HG03575 (cell line): Measurements from ENCODE around the gene CAPN5.
"Not testable (repeated sequence)": the region's sequence is repeated elsewhere in the genome, so short reads cannot be mapped to it uniquely, and the experiment has no call there.

Source experiments
- ATAC-seq: cut with Tn5 transposase; IDR thresholded peaks from one replicate; pipeline ENCODE4 v1.9.1; 2021; ENCODE audit not compliant: unreplicated experiment, insufficient number of reproducible peaks, low FRiP score; ENCODE audit errors: extremely low read depth

CAPN5 gene

DNA sequence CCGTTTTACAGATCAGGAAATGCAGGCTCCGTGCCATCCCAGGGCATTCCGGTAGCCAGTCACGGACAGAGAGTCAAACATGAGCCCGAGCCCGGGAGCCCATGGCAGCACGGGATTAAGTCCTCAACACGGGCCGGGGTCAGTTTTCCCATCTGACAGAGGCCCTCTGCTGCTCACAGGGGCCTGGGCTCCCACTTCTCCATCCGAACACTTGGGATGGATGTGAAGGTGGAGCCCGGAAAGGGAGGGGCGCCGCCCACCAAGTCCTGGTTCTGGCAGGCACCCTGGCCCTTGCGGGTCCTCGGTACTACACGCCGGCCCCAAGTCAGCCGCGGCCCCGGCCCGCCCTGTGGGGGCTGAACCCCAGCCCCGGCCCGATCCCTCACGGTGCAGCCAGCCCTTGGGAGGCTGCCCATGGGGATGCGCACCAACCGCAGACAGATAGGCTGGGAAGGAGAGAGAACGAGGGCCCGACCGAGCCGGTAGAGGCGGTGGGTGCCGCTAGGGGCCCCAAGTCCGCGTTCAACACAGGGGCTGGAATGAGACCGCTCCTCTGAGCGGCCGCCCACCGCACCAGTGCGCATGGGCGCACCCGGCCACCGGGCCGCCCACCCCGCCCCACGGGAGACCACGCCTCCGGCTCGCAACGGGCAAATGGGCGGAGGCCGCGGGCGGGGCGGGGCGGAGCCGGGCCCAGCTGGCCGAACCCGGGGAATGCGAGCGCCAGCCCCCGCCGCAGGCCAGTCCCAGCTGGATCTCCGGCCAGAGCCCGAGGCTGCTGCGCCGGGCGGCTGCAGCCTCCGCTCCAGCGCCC is at the start of gene CAPN5:
TSS of gene CAPN5 (plus strand) at position 743 of the 814 bp plus-strand sequence. CDS start 17,916 bp downstream, outside the sequence.
- no peak for ATAC-seq

DNA sequence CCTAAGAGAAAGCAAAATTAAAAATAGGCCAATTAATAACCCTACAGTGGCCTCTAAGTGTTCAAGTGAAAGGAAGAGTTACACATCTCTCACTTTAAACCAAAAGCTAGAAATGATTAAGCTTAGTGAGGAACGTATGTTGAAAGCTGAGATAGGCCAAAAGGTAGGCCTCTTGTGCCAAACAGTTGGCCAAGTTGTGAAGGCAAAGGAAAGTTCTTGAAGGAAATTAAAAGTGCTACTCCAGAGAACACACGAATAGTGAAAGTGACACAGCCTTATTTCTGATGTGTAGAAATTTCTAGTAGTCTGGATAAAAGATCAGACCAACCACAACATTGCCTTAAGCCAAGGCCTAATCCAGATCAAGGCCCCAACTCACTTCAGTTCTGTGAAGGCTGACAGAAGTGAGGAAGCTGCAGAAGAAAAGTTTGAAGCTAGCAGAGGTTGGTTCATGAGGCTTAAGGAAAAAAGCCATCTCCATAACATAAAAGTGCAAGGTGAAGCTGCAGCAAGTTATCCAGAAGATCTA is 48.3 kb upstream of the CAPN5 start:
- not testable (repeated sequence) for ATAC-seq

DNA sequence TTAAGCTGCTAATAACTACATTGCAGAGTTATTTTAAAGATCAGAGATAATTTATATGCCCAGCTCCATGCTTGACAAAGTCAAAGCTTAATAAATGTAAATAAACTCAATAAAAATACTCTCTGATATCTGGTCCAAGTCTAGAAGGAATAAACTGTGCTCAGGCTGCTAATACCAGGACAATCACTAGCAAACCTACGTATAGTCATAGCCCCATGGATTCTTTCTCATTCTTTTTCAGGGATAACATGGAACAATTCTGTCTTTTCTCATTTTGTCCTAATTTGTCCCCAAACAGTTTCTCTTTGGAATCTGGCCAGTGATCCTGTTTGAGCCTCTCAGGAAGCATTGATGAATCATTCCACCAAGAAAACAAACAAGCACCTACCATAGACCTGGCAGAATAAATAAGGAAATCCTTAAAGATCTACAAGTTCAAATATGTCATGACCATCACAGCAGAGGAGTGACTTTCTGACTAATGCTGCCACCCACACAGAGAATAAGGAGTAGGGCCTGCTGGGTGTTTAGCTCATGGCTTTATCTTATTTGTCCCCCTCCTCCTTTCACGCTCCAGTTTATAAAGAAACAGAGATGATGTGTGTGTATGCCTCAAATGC is 46.7 kb upstream of the CAPN5 start:
- no peak for ATAC-seq

DNA sequence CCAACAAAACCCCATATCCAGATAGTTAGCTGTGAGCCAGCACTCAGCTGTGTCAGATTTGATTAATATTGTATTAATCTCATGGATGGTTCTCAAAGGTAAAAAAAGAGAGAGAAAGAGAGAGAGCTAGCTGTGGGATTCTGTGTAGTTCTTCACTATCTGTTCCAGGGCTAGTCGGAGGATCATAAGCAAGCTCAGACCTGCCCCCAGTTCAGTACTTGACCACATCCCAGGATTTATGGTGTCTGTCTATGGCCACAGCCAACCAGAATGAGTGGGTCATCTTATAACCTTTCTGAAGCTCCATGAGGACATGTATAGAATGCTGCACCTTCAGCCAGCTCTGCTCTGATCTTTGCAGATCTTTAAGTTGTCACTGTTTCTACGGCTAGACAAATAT is 46.0 kb upstream of the CAPN5 start:
- ATAC-seq = no peak

DNA sequence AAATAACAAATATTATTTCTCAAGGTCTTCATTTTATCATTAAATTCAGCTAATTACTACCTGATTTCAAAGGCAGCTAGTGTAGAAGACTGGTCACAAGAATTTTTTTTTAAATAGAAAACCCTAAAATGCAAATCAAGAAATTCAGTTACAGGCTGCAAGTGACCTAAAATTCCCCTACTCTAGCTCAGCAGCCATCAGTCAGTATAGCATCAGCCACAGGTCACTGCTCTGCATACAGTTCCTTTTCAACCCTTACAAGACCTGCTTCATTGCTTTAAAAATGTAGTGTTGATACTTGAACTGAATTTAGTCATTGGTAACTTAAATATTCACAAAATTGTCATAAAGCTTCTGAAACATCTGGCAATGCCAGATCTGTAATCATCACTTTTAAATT is 42.0 kb upstream of the CAPN5 start:
- ATAC-seq = no peak

DNA sequence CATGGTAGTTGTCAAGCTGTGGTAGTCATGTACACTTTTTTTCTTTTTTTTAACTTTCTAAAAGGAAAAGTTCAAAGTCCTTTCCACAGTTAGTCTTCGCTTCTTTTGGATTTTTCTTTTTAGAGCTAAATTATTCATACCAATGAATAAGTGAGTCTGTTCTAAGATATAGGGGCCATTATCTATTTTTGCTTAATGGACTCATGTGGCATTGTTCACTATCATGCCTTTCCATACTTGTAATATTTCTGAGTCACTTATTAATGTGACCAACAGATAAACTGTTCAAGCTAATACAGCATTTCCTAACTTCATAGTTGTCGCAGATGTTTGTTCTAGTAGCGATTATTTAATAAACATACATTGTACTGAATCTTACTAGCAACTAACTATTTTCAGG is 40.5 kb upstream of the CAPN5 start:
- no peak for ATAC-seq

DNA sequence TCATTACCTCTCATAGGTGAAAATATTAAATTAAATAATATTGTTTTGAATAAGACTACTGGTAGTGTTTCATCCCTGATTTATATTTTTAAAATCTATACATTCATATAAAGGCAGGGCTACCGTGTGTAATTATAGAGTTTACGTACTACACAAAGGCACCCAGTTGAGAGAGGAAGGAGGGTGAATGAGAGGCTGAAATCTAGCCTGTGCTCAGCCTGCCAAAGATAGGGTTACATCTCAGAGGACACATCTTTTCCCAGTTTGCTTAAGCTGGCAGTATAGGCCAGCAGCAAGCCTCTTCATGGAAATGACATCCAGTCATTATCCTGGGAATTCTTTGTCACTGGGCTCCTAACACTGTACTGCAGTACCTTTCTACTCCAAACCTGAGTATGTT is 40.0 kb upstream of the CAPN5 start:
- no peak for ATAC-seq

DNA sequence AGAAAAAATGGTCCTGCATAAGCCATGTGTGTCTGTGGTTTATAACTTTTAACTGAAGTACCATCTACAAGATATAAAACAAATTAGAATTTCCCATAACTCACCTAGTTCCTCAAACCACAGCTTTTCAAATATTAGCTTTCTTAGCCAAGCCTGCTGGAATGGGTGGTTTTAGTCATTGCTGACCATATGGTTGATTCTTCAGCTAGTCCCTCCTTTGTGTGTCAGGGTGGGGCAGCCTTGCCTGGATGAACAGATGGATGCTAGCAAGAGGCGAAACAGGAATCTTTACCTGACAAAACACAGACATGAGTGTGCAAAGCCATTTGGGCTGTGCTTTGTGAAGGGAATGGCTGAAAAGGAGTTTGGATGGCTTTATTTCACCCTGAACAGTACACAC is 39.5 kb upstream of the CAPN5 start:
- ATAC-seq = no peak

DNA sequence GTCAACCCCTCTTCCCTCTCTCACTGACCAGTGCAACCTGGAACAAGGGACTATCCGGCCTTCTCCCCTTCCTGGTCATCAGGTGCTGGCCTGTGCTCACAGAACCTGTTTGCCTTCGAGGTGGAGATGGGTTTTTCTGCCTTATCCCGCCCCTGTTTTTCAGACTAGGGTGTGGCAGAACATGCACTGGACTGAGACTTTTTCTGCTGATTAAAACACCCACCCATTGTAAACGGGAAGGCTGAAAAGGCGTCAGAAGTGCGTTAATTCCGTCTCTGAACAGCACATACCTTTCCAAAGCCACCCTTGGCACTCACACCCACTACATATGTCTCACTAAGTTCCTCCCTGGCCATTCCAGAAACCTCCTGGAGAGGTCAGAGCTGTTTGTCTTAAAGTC is 36.9 kb upstream of the CAPN5 start:
- ATAC-seq = no peak

DNA sequence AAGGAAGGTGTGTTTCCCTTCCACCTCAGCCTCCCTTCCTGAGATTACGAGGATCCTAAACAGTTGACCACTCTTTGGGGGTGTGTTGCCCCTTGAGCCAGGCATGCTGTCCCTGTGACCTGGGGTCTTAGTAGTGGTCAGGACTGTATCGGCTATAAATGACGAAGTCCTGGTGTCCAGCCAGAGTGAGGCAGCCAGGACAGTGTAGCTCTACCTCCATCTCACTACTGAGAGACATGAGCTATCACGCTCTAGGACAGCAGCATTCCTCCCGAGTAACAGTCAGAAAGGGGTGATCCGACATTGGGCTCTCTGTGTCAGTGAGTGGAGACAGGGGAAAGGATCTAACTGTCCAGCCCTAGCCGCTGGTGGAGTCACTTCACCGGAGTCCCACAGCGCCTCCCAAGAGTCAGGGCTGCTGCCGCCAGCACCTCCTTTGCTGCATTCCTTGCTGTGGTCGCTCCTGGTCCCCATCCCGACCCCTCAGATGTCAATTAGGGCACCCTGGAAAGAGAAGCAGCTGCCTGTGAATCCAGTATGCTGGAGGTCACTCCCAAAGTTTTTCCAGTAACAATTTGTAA is 35.8 kb upstream of the CAPN5 start:
- no peak for ATAC-seq

DNA sequence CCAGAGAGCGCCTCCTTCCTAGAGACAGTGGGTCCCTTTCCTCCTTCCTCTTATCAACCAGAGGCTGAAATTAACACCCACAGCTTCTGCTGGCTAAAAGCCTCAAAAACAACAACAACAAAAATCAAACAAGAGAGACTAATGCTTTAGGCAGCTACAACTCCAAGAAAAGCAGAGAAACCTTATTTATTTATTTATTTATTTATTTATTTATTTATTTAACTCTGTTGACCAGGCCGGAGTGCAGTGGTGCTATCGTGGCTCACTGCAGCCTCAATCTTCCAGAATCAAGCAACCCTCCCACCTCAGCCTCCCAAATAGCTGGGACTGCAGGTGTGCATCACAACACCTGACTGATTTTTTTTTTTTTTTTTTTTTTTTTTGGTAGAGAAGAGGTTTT is 35.2 kb upstream of the CAPN5 start:
- no peak for ATAC-seq

DNA sequence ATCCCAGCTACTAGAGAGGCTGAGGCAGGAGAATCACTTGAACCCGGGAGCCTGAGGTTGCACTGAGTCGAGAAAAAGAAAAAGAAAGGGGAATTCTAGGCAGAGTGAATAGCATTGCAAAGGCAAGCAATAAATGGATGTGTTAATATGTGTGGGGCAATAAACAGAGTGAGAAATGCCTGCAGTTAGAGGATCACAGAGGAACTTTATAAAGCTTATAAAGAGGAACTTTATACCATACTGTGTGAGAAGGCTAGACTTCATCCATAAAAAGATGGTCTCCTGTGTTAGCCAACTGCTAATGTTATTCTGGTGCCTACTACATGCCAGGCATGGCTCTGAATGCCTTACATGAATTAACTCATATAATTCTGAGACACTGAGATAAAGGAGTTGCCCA is 31.7 kb upstream of the CAPN5 start:
- ATAC-seq = no peak

DNA sequence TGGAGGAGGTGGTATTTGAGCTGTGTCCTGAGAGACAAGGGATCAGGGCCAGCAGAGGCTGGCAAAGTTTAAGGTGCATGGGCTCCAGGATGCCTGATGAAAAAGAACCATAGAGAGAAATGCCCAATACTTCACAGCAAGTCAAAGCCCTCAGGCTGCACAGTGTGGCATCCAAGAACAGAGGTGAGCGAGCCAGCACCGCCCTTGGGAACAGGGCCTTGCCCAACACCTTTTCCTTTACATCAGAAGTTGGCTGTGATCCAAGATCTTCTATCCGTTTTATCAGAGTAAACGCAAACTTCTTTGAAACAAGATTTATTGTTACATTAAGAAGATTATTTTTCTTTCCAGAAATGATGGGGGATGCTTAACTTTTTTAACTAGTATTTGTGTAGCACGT is 31.2 kb upstream of the CAPN5 start:
- no peak for ATAC-seq

DNA sequence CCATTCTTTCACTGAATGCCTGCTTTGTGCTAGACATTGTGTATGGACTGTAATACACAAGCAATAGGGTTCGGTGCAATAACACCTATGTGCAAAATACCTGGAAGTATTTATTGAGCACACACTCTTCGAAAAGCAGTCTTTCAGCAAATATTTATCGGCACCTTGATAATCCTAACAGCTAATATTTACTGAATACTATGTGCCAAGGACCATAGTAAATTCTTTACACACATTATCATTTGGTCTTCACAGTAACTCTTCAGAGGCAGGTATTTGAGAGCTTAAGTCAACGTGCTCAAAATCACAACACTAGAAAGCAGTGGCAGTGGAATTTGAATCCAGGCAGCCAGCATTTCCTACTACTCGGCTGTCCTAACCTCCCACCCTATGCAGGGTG is 30.4 kb upstream of the CAPN5 start:
- ATAC-seq = no peak

DNA sequence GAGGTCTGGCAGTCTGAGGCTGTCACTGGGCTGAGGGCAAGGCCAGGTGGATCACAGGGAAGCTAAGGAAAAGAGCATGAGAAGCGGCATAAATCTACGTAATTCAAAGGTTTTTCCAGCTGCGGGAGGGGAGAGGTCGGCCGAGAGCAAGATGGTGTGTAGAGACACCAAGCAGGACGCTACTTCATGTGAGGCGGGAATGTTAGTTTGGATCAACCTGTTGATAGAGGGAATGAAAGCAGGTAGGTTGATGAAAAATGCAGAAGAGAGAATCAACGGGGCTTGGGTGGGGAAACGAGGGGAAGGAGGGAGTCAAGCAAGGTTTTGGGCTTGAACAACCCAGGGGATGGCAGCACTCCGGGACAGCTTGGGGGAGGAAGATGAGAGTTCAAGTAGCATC is 29.7 kb upstream of the CAPN5 start:
- ATAC-seq = no peak

DNA sequence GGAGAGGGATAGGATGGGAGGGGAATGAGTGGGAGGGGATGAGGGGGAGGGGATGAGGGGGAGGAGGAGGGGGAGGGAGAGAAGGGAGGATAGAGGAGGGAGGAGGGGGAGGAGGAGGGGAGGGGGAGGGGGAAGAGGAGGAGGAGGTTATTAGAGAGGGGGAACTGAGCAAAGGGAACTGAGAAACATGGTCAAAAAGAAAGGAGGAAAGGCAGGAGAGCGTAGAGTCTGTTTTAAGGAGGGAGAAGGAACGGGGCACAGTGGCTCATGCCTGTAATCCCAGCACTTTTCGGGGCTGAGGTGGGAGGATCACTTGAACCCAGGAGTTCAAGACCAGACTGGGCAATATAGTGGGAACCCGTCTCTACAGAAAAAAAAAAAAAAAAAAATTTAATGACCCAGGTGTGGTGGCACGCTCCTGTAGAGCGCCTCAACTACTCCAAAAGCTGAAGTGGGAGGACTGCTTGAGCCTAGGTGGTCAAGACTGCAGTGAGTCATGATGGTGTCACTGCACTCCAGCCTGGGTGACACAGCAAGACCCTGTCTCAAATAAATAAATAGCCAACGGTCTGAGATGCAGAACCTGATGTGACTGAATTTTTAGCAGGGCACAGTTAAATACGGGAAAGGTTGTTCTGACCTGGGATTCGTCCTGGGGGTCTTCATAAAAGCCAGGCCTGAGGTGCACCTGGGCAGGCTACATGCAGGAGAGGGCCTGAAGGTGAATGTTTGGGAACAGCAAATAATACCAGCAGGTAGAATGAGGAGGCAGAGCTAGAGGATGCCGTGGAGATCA is 28.5 kb upstream of the CAPN5 start:
- no peak for ATAC-seq

DNA sequence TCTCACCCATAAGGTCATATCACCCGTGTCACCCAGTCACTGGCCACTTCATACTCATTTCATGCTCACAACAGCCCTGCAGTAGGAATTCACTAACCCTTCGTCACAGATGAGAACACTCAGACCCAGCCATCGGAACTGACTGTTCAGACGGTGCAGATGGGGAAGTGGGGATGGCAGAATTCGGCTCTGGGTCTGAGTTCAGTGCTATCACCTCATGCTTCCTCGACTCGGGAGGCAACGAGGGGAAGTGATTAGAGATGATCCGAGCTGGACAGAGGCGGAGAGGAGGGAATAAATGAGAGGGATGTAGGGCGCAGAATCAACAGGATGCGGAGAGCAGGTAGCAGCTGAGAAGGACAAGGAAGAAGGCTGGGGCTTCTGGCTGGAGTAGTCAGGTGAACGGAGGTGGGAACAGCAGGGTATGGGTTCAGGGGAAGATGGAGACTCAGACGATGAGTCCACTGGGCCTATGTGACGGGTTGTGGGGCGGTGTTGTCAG is 27.9 kb upstream of the CAPN5 start:
- ATAC-seq = no peak

DNA sequence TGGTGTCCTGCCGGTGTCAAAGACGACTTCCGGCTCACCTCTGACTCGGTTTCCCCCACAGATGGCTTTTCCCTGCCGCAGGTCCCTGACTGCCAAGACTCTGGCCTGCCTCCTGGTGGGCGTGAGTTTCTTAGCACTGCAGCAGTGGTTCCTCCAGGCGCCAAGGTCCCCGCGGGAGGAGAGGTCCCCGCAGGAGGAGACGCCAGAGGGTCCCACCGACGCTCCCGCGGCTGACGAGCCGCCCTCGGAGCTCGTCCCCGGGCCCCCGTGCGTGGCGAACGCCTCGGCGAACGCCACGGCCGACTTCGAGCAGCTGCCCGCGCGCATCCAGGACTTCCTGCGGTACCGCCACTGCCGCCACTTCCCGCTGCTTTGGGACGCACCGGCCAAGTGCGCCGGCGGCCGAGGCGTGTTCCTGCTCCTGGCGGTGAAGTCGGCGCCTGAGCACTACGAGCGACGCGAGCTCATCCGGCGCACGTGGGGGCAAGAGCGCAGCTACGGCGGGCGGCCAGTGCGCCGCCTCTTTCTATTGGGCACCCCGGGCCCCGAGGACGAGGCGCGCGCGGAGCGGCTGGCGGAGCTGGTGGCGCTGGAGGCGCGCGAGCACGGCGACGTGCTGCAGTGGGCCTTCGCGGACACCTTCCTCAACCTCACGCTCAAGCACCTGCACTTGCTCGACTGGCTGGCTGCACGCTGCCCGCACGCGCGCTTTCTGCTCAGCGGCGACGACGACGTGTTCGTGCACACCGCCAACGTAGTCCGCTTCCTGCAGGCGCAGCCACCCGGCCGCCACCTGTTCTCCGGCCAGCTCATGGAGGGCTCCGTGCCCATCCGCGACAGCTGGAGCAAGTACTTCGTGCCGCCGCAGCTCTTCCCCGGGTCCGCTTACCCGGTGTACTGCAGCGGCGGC is 27.0 kb upstream of the CAPN5 start:
- no peak for ATAC-seq
